Lung (tissue), 12 donors: ENCODE results near the gene KCNG2. TPM values are rescaled to one million over a fixed set of nuclear protein-coding genes. Genes with fewer than 3 reads are reported as not detected.

Experiments
- ATAC-seq: fragments of 200-7000 bp; cut with Tn5 transposase; one replicate; pipeline ENCODE4 v1.9.1; 2020; ENCODE audit warnings: moderate number of reproducible peaks; ENCODE audit not compliant: insufficient read depth, low FRiP score
- DNase-seq, 3 donors: peaks; one replicate each; pipeline ENCODE4 v3.0.0-alpha.2; 2013 to 2017
- H3K27ac ChIP-seq, 2 donors: one replicate each; pipeline ENCODE4 v1.5.1; 2013; ENCODE audit warnings: mild to moderate bottlenecking in 2 of 2, moderate library complexity in 2 of 2, control low read depth in 1 of 2, inconsistent platforms in 1 of 2, low read depth in 1 of 2, low read length in 1 of 2
- H3K27me3 ChIP-seq, 3 donors: one replicate each; pipeline ENCODE4 v1.5.1; 2013; ENCODE audit warnings: low read length in 2 of 3; ENCODE audit not compliant: control insufficient read depth in 3 of 3, insufficient read depth in 3 of 3
- H3K36me3 ChIP-seq, 4 donors: one replicate each; pipeline ENCODE4 v1.5.1; 2013; ENCODE audit warnings: low read length in 4 of 4, mild to moderate bottlenecking in 1 of 4, moderate library complexity in 1 of 4; ENCODE audit not compliant: control insufficient read depth in 4 of 4, insufficient read depth in 4 of 4
- H3K4me1 ChIP-seq, 5 donors: one replicate each; pipeline ENCODE4 v1.5.1; 2013; ENCODE audit warnings: low read length in 5 of 5, mild to moderate bottlenecking in 2 of 5, moderate library complexity in 1 of 5; ENCODE audit not compliant: control insufficient read depth in 5 of 5, insufficient read depth in 5 of 5
- H3K4me3 ChIP-seq: one replicate; pipeline ENCODE4 v1.5.1; 2013; ENCODE audit warnings: mild to moderate bottlenecking, control low read depth, moderate library complexity
- H3K9ac ChIP-seq, 2 donors: one replicate each; pipeline ENCODE4 v1.5.1; 2013; ENCODE audit warnings: low read length in 2 of 2, control low read depth in 1 of 2; ENCODE audit not compliant: insufficient read depth in 1 of 2
- H3K9me3 ChIP-seq, 4 donors: one replicate each; pipeline ENCODE4 v1.5.1; 2013; ENCODE audit warnings: low read length in 3 of 4, mild to moderate bottlenecking in 1 of 4, moderate library complexity in 1 of 4; ENCODE audit not compliant: control insufficient read depth in 4 of 4, insufficient read depth in 3 of 4
- CTCF ChIP-seq: IDR thresholded peaks from 2 replicates; pipeline ENCODE4 v1.5.1; 2012; ENCODE audit warnings: mild to moderate bottlenecking; ENCODE audit errors: control extremely low read depth, extremely low read depth
- WGBS, 2 donors: extraction: QIAGEN DNeasy Blood & Tissue Kit; methylation state at CpG; one replicate each; pipeline ENCODE4 v1.1.7; 2013; 5-methylcytosine and 5-hydroxymethylcytosine counted together
- polyA plus RNA-seq, 2 donors: library from polyadenylated mRNA; stranded (reverse); fragments of 200-250 nt; gene quantifications; one replicate each; pipeline ENCODE4 v1.2.1, GENCODE V29; 2013
- total RNA-seq, 2 donors: library from RNA; depleted of rRNA in 1 of 2; stranded (reverse); fragments of >200 nt in 1 of 2; gene quantifications; one replicate each; pipeline ENCODE4 v1.2.1, GENCODE V29; 2014 to 2021
- donor health status: control.
- donor health status: control.
- donor health status: Bipolar disorder and iron deficiency.
- donor health status: healthy.
- donor health status: DM: yes; HTN: yes; CAD: no.

KCNG2 gene
- total and polyA plus RNA-seq, 4 donors: 0.16 to 1.8 (median 1.2) TPM

DNA sequence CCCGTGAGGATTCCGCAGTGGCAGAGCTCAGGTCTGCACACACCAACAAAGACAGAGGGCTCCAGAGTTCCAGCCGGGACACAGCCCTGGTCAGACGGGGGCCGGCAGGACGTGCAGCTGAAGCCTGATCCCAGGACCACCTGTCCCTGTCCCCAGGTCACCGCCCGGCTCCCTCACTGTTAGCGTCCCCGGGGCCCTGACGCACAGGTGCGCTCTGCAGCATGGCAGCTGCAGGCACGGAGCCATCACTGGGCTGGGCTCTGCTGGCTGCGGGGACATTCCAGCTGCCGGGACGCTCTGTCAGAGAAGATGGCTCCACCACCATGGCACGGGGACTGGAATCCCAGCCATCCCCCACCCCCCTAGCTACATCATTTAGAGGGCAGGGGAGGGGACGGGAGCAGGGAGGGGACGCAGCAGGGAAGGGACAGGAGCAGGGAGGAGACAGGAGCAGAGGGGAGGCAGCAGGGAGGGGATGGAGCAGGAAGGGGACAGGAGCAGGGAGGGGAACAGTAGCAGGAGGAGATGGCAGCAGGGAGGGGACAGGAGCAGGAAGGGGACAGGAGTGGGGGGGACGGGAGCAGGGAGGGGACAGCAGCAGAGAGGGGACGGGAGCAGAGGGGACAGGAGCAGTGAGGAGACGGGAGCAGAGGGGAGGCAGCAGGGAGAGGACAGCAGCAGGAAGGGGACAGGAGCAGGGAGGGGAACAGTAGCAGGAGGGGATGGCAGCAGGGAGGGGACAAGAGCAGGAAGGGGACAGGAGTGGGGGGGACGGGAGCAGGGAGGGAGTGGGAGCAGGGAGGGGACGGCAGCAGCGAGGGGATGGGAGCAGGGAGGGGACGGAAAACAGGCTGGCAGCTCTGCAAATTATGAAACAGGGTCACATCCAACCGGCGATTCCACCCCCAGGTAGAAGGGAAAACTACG is 113.9 kb downstream of the KCNG2 start:
- no peaks in the 10 kb centered on the region for H3K4me1 ChIP-seq
- no peaks in the 10 kb centered on the region for H3K27me3 ChIP-seq
- no peak for TF ChIP-seq CTCF
- no peak overlapping the region for H3K27ac ChIP-seq
- no peak overlapping the region for H3K9ac ChIP-seq
- WGBS, 2 donors: 86 to 92% methylated on average over 29 of the region's 29 CpGs
- ATAC-seq (no peak), DNase-seq (no peak)
- peaks cover 0 to 2% (median 0%) of the 10 kb centered on the region in 4 donors for H3K9me3 ChIP-seq
- peaks cover 0 to 39% (median 15%) of the 10 kb centered on the region in 4 donors for H3K36me3 ChIP-seq
- no peak overlapping the region for H3K4me3 ChIP-seq

DNA sequence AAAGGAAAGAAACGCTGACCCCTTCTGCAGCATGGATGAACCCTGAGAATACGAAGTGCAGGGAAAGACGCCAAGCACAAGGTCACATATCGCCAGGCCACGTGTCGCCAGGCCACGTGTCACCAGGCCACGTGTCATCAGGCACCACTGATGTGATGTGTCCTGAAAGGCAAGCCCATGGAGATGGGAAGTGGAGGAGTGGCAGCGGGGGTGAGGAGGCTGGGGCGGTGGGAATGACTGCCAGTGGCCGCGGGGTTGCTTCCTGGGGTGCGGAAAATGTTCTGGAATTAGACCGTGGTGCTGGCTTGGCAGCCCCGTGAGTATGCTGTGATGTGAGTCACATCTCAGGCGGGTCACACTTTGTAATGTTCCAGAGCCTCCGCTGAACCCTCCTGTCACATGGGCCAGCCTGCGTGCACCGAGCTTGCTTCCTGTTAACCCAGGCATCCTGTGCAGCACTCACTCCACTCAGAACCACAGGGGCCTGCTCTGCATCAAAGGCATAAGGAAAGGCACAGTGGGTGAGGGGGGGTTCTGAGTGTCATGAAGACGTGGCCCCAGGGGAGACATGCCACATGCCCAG is 114.8 kb downstream of the KCNG2 start:
- ATAC-seq: peak; percentile 17
- no peak for DNase-seq

GRCh38 chr18:79912994-79913831 is 115.5 kb downstream of the KCNG2 start:
- Histone ChIP-seq H3K27me3 (no peaks in the 10 kb centered on the region), H3K9ac (no peak overlapping the region), H3K4me3 (no peak overlapping the region), H3K4me1 (no peaks in the 10 kb centered on the region), H3K27ac (no peak overlapping the region), H3K9me3 (peaks cover 0 to 2% (median 0%) of the 10 kb centered on the region in 4 donors), H3K36me3 (peaks cover 0 to 55% (median 21%) of the 10 kb centered on the region in 4 donors)
- TF ChIP-seq CTCF: no peak
- ATAC-seq (no peak), DNase-seq (no peak)
- 93 to 95% methylated on average over 28 of the region's 28 CpGs for WGBS, 2 donors

More for the DNA sequence above, 114.8 kb downstream of the KCNG2 start:
- Histone ChIP-seq H3K27ac (no peak overlapping the region), H3K9ac (no peak overlapping the region), H3K27me3 (no peaks in the 10 kb centered on the region), H3K4me3 (no peak overlapping the region), H3K4me1 (no peaks in the 10 kb centered on the region), H3K36me3 (peaks cover 0 to 48% (median 20%) of the 10 kb centered on the region in 4 donors), H3K9me3 (peaks cover 0 to 2% (median 0%) of the 10 kb centered on the region in 4 donors)
- no peak for TF ChIP-seq CTCF
- WGBS, 2 donors: 84 to 90% methylated on average over 20 of the region's 20 CpGs
